ENCODE data around the gene PARD6G. TPM values are rescaled to one million over a fixed set of nuclear protein-coding genes. Genes with fewer than 3 reads are reported as not detected.

PARD6G gene
- polyA plus RNA-seq, 1 of the 3 experiments (the other 2 are of a cell fraction): 4.3 TPM

DNA sequence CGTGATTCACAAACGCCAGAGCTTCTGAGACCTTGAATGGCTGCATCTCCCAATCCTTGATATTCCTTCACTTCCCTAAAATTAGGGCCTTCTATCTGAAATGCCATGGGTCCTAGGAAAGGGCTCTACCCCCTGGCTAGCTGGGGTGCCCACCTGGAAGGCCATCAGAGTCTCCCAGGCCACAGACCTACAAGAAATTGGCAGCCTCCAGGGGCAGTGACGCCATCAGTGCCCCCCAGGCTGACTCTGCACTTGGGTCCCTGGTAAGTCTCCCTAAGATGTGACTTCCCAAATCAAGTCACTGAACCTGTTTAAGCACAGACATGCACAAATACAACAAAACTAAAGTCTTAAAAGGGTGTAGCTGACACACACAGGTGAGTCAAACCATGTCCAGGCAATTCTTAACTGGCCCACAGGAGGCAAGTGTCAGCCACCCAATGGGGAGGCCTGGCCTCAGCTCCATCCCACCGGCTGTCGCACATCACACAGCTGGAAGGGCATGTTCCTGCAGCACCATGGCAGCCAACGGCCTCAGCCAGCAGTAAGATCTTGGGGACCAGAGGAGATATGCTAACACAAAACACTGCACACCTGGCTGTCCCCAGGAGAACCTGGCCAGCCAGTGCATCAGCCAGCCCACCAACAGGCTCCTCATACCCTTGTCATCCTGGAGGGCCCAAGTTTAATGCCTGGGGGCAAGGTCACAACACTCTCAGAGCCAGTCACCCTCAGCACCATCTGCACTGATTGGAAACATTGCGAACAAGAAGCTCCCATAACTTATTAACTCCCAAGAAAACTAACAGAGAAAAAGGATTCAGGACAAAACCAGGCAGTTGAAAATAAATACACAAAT is 5.2 kb downstream of the PARD6G start:
- H3K9me2 ChIP-seq: no peaks in the 10 kb centered on the region
- H3K27ac ChIP-seq (ENCODE audit: low read depth in 2 of 2, low read length in 1 of 2): no peak overlapping the region
- H3K4me2 ChIP-seq: no peak overlapping the region
- 0 out of 2 replicates have a peak, but pooled peaks cover 2% of the 10 kb centered on the region for H4K20me1 ChIP-seq (ENCODE audit: insufficient read depth)
- H3K79me2 ChIP-seq (ENCODE audit: insufficient read depth): peaks cover 15% of the 10 kb centered on the region; the same call in 1 of the 2 replicates
- H3K36me3 ChIP-seq (replicated peaks in 1 of 2; ENCODE audit: control insufficient read depth in 1 of 2, insufficient read depth in 2 of 2, low read length in 1 of 2): no peaks in the 10 kb centered on the region
- no peak for DNase-seq
- ChIA-PET CTCF (interaction anchor here (2.7 to 3.0 kb wide), 2 partner anchors 46 to 84 kb away, joined by 6 to 13 read pairs; no protein-coding TSS in a partner anchor), POLR2A (no interaction called here)
- H2AFZ ChIP-seq (ENCODE audit: low read depth): no peak overlapping the region
- H3F3A ChIP-seq (replicated peaks; ENCODE audit: insufficient read depth): no peaks in the 10 kb centered on the region
- 72% methylated on average over 3 of the region's 7 CpGs for WGBS (ENCODE audit: low lambda C conversion rate)
- H3K9ac ChIP-seq: no peak overlapping the region
- no peaks in the 10 kb centered on the region for H3K9me3 ChIP-seq
- H3K4me3 ChIP-seq (ENCODE audit: low read depth in 2 of 2, low read length in 1 of 2): no peak overlapping the region
- no peaks in the 10 kb centered on the region for H3K27me3 ChIP-seq (ENCODE audit: insufficient read depth)
- H3K4me1 ChIP-seq (ENCODE audit: control insufficient read depth in 1 of 2, insufficient read depth in 2 of 2, low read depth in 1 of 2, low read length in 1 of 2): peaks cover 0 to 12% of the 10 kb centered on the region in 2 experiments; a peak in 1 of 4 replicates
- TF ChIP-seq YY1 (IDR thresholded peaks at IDR 0.05; ENCODE audit: low read depth) (no peak), SIN3A (IDR thresholded peaks at IDR 0.05; ENCODE audit: borderline replicate concordance, low read depth, low read length) (no peak), GABPA (IDR thresholded peaks at IDR 0.05; ENCODE audit: low read depth) (no peak), RCOR1 (IDR thresholded peaks at IDR 0.05; ENCODE audit: low read length) (no peak), RAD21 (IDR thresholded peaks at IDR 0.05; ENCODE audit: low read length) (no peak), MXI1 (IDR thresholded peaks at IDR 0.05; ENCODE audit: low read depth, low read length) (no peak), RXRA (IDR thresholded peaks at IDR 0.05; ENCODE audit: borderline replicate concordance, low read depth) (no peak), POLR2AphosphoS5 (IDR thresholded peaks at IDR 0.05; ENCODE audit: low read depth, low read length) (no peak)
- TF ChIP-seq, protein P1, sequence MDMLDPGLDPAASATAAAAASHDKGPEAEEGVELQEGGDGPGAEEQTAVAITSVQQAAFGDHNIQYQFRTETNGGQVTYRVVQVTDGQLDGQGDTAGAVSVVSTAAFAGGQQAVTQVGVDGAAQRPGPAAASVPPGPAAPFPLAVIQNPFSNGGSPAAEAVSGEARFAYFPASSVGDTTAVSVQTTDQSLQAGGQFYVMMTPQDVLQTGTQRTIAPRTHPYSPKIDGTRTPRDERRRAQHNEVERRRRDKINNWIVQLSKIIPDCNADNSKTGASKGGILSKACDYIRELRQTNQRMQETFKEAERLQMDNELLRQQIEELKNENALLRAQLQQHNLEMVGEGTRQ (IDR thresholded peaks at IDR 0.05; ENCODE audit: borderline replicate concordance, low read depth, low read length): no peak

DNA sequence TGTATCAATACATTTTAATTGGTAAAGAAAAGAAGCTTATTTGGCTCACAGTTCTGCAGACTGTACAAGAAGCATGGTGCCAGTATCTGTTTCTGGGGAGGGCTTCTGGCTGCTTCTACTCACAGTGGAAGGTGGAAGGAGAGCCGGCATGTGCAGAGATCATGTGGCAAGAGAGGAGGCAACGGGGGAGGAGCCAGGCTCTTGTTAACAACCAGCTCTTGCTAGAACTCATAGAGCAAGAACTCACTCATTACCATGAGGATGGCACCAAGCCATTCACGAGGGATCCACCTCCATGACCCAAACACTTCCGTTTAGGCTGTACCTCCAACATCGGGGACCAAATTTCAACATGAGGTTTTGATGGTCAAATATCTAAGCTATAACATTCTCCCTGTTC is 7.5 kb downstream of the PARD6G start:
- Histone ChIP-seq H4K20me1 (ENCODE audit: insufficient read depth) (0 out of 2 replicates have a peak, but pooled peaks cover 2% of the 10 kb centered on the region), H3K9me3 (no peaks in the 10 kb centered on the region), H3K27me3 (ENCODE audit: insufficient read depth) (no peaks in the 10 kb centered on the region), H3K9me2 (no peaks in the 10 kb centered on the region), H3K4me2 (no peak overlapping the region), H3K27ac (ENCODE audit: low read depth in 2 of 2, low read length in 1 of 2) (no peak overlapping the region), H3K79me2 (ENCODE audit: insufficient read depth) (peaks cover 15% of the 10 kb centered on the region; the same call in 1 of the 2 replicates), H3F3A (replicated peaks; ENCODE audit: insufficient read depth) (no peaks in the 10 kb centered on the region), H2AFZ (ENCODE audit: low read depth) (no peak overlapping the region), H3K36me3 (replicated peaks in 1 of 2; ENCODE audit: control insufficient read depth in 1 of 2, insufficient read depth in 2 of 2, low read length in 1 of 2) (no peaks in the 10 kb centered on the region), H3K4me3 (ENCODE audit: low read depth in 2 of 2, low read length in 1 of 2) (no peak overlapping the region), H3K4me1 (ENCODE audit: control insufficient read depth in 1 of 2, insufficient read depth in 2 of 2, low read depth in 1 of 2, low read length in 1 of 2) (no peaks in the 10 kb centered on the region; a peak in 1 of 4 replicates), H3K9ac (no peak overlapping the region)
- DNase-seq: no peak
- ChIA-PET POLR2A (no interaction called here), CTCF (interaction anchor here (1.1 to 1.2 kb wide), 2 partner anchors 10 to 94 kb away, joined by 3 read pairs; no protein-coding TSS in a partner anchor)
- 58% methylated on average over 4 of the region's 5 CpGs for WGBS (ENCODE audit: low lambda C conversion rate)
- TF ChIP-seq FOXJ3 (CRISPR knock-in tag; IDR thresholded peaks at IDR 0.05): no peak
- no peak for TF ChIP-seq ELF1 (IDR thresholded peaks at IDR 0.05)
- no peak for TF ChIP-seq GABPA (IDR thresholded peaks at IDR 0.05; ENCODE audit: low read depth)
- TF ChIP-seq GATA2 (CRISPR knock-in tag; IDR thresholded peaks at IDR 0.05): no peak
- no peak for TF ChIP-seq FOSL2 (IDR thresholded peaks at IDR 0.05; ENCODE audit: borderline replicate concordance, low read depth)
- TF ChIP-seq EZH2phosphoT487 (IDR thresholded peaks at IDR 0.05; ENCODE audit: borderline replicate concordance, low read depth): no peak
- TF ChIP-seq, protein P1 (IDR thresholded peaks at IDR 0.05; ENCODE audit: borderline replicate concordance, low read depth, low read length): no peak
- TF ChIP-seq RAD21 (IDR thresholded peaks at IDR 0.05; ENCODE audit: low read length): no peak
- TF ChIP-seq TAF1 (IDR thresholded peaks at IDR 0.05; ENCODE audit: borderline replicate concordance, low read depth, low read length): no peak
- TF ChIP-seq, protein P2, sequence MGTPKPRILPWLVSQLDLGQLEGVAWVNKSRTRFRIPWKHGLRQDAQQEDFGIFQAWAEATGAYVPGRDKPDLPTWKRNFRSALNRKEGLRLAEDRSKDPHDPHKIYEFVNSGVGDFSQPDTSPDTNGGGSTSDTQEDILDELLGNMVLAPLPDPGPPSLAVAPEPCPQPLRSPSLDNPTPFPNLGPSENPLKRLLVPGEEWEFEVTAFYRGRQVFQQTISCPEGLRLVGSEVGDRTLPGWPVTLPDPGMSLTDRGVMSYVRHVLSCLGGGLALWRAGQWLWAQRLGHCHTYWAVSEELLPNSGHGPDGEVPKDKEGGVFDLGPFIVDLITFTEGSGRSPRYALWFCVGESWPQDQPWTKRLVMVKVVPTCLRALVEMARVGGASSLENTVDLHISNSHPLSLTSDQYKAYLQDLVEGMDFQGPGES (IDR thresholded peaks at IDR 0.05; ENCODE audit: low read depth, low read length): no peak
- no peak for TF ChIP-seq YY1 (IDR thresholded peaks at IDR 0.05; ENCODE audit: low read depth)
- TF ChIP-seq SIN3A (IDR thresholded peaks at IDR 0.05; ENCODE audit: borderline replicate concordance, low read depth, low read length): no peak
- TF ChIP-seq CHD2 (IDR thresholded peaks at IDR 0.05; ENCODE audit: low read length, partially characterized antibody): no peak
- TF ChIP-seq RXRA (IDR thresholded peaks at IDR 0.05; ENCODE audit: borderline replicate concordance, low read depth): no peak
- TF ChIP-seq, protein P3, sequence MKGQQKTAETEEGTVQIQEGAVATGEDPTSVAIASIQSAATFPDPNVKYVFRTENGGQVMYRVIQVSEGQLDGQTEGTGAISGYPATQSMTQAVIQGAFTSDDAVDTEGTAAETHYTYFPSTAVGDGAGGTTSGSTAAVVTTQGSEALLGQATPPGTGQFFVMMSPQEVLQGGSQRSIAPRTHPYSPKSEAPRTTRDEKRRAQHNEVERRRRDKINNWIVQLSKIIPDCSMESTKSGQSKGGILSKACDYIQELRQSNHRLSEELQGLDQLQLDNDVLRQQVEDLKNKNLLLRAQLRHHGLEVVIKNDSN (IDR thresholded peaks at IDR 0.05; ENCODE audit: borderline replicate concordance, low read depth): no peak
- no peak for TF ChIP-seq NFIC (IDR thresholded peaks at IDR 0.05; ENCODE audit: borderline replicate concordance)

Measured in SK-N-SH (cell line).